RWPE2 (cell line): ENCODE results near the gene MCC.

Source experiments
- ATAC-seq: fragments of 200-7000 bp; cut with Tn5 transposase; 3 replicates; pipeline ENCODE4 v1.9.1; 2021; ENCODE audit warnings: low read depth
- DNase-seq: peaks from one replicate; pipeline ENCODE4 v3.0.0-alpha.2; 2020; ENCODE audit warnings: low spot score
- H3K27ac ChIP-seq: fragments of 450-650 bp; 2 replicates; pipeline ENCODE4 v1.5.1; 2017; ENCODE audit warnings: mild to moderate bottlenecking; ENCODE audit not compliant: poor library complexity, severe bottlenecking
- H3K27me3 ChIP-seq: fragments of 250-450 bp; sonication (Bioruptor Pico); 2 replicates; pipeline ENCODE4 v1.5.1; 2021; ENCODE audit warnings: mild to moderate bottlenecking, moderate library complexity; ENCODE audit not compliant: insufficient read depth, poor library complexity, severe bottlenecking
- H3K36me3 ChIP-seq: fragments of 250-450 bp; sonication (Bioruptor Pico); 2 replicates; pipeline ENCODE4 v1.5.1; 2020; ENCODE audit warnings: low read depth, mild to moderate bottlenecking, moderate library complexity
- H3K4me1 ChIP-seq: fragments of 250-450 bp; sonication (Bioruptor Pico); 2 replicates; pipeline ENCODE4 v1.5.1; 2021; ENCODE audit warnings: mild to moderate bottlenecking, moderate library complexity; ENCODE audit not compliant: insufficient read depth, poor library complexity, severe bottlenecking
- H3K4me3 ChIP-seq: fragments of 250-450 bp; sonication (Bioruptor Pico); 2 replicates; pipeline ENCODE4 v1.5.1; 2021; ENCODE audit warnings: mild to moderate bottlenecking, moderate library complexity; ENCODE audit not compliant: severe bottlenecking
- H3K9me3 ChIP-seq: fragments of 250-450 bp; sonication (Bioruptor Pico); 2 replicates; pipeline ENCODE4 v1.5.1; 2021; ENCODE audit warnings: mild to moderate bottlenecking, moderate library complexity; ENCODE audit not compliant: severe bottlenecking
- TF ChIP-seq, protein P1 (sequence below): fragments of 450-650 bp; IDR thresholded peaks from one replicate; pipeline ENCODE4 v1.5.1; 2017; ENCODE audit warnings: mild to moderate bottlenecking, moderate library complexity; ENCODE audit not compliant: poor library complexity, severe bottlenecking

The MCC gene

DNA sequence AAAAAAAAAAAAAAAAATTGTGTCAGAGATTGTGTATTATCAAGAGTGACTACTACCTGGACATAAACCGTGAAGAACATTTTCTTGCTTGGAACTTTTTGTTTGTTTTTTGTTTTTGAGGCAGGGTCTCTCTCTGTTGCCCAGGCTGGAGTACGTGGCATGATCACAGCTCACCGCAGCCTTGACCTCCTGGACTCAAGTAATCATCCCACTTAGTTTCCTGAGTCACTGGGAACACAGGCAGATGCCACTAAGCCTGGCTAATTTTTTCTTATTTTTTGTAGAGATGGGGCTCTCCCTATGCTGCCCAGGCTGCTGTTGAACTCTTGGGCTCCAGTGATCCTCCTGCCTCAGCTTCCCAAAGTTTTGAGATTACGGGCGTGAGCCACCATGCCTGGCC, 485.8 kb downstream of the MCC start:
- H3K9me3 ChIP-seq = no peaks in the 10 kb centered on the region
- peaks cover 31% of the 10 kb centered on the region for H3K4me1 ChIP-seq
- peaks cover 83% of the 10 kb centered on the region for H3K36me3 ChIP-seq
- no peaks in the 10 kb centered on the region for H3K27me3 ChIP-seq
- H3K27ac ChIP-seq = no peak overlapping the region
- no peak for ATAC-seq
- TF ChIP-seq, protein P1, sequence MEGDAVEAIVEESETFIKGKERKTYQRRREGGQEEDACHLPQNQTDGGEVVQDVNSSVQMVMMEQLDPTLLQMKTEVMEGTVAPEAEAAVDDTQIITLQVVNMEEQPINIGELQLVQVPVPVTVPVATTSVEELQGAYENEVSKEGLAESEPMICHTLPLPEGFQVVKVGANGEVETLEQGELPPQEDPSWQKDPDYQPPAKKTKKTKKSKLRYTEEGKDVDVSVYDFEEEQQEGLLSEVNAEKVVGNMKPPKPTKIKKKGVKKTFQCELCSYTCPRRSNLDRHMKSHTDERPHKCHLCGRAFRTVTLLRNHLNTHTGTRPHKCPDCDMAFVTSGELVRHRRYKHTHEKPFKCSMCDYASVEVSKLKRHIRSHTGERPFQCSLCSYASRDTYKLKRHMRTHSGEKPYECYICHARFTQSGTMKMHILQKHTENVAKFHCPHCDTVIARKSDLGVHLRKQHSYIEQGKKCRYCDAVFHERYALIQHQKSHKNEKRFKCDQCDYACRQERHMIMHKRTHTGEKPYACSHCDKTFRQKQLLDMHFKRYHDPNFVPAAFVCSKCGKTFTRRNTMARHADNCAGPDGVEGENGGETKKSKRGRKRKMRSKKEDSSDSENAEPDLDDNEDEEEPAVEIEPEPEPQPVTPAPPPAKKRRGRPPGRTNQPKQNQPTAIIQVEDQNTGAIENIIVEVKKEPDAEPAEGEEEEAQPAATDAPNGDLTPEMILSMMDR = no peak
- H3K4me3 ChIP-seq = no peak overlapping the region
- DNase-seq = no peak

DNA sequence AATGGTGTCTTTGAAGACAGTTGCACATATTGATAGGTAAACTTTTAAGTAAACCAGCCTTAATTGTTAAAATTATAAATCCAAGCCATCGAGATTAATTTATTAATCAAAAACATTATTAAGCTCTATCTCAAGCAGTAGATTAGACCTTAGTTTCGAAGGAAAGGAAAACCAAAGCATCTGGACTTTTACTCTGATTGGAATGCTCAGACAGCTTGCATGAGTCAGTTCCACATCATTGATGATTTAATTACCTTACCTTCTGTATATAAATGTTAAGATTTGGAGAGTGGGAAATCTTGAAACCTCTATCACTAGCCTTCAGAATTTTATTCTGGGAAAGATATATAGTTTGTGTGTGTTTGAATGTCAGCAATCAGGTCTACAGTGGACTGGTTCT, 487.8 kb downstream of the MCC start:
- Histone ChIP-seq H3K4me1 (peaks cover 31% of the 10 kb centered on the region), H3K27ac (peak overlapping the region; percentile 7), H3K36me3 (peaks cover 86% of the 10 kb centered on the region), H3K4me3 (no peak overlapping the region), H3K9me3 (no peaks in the 10 kb centered on the region), H3K27me3 (no peaks in the 10 kb centered on the region)
- TF ChIP-seq, protein P1 = no peak
- DNase-seq (no peak), ATAC-seq (peak; percentile 72)

DNA sequence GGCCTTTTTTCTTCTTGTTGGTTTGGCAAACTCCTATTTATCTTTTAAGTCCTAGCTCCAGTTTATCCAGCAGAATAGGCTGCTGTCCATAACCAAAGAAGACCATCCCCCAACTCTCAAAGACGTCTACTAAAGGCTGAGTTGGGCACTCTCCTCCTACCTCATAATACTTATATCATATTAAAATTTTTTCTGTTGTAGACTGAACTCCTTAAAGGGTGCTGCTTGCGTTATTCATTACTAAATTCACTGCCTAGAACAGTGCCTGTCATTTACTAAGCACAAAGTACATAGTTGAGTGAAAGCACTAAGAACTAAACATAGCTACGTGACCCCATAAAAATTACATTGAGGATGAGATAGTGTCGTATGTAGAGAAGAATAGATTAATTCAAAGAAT, 490.0 kb downstream of the MCC start:
- no peaks in the 10 kb centered on the region for H3K9me3 ChIP-seq
- H3K27ac ChIP-seq = no peak overlapping the region
- no peaks in the 10 kb centered on the region for H3K27me3 ChIP-seq
- DNase-seq (no peak), ATAC-seq (no peak)
- TF ChIP-seq, protein P1 = no peak
- H3K4me3 ChIP-seq = no peak overlapping the region
- peaks cover 14% of the 10 kb centered on the region for H3K4me1 ChIP-seq
- peaks cover 80% of the 10 kb centered on the region for H3K36me3 ChIP-seq

DNA sequence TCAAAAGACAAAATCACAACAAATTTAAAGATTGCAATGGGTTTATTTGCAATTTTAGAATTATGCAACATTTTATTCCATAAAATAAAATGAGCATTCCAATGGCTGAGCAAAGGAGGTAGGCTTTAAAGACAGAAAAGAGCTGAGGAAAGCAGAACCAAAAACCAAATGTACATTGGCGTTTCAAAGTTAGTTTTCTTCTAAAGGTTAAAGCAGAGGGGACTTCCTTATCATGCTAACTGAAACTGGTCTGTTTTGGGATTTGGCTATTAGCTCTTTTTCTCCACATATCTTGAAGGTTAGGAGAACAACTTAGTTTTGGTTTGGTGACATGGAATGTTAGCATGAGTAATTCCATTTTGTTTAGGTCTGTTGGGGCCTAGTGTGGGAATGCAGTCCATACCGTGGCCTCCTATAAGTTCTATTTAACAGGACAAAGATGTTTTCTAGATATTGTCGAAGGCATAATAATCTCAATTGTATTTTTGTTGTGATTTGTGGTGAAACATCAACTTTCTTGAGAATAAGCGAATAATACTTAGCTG, 491.4 kb downstream of the MCC start:
- H3K9me3 ChIP-seq = no peaks in the 10 kb centered on the region
- ATAC-seq (no peak), DNase-seq (no peak)
- H3K36me3 ChIP-seq = peaks cover 80% of the 10 kb centered on the region
- peaks cover 14% of the 10 kb centered on the region for H3K4me1 ChIP-seq
- H3K27me3 ChIP-seq = no peaks in the 10 kb centered on the region
- no peak overlapping the region for H3K4me3 ChIP-seq
- TF ChIP-seq, protein P1 = no peak
- H3K27ac ChIP-seq = no peak overlapping the region

DNA sequence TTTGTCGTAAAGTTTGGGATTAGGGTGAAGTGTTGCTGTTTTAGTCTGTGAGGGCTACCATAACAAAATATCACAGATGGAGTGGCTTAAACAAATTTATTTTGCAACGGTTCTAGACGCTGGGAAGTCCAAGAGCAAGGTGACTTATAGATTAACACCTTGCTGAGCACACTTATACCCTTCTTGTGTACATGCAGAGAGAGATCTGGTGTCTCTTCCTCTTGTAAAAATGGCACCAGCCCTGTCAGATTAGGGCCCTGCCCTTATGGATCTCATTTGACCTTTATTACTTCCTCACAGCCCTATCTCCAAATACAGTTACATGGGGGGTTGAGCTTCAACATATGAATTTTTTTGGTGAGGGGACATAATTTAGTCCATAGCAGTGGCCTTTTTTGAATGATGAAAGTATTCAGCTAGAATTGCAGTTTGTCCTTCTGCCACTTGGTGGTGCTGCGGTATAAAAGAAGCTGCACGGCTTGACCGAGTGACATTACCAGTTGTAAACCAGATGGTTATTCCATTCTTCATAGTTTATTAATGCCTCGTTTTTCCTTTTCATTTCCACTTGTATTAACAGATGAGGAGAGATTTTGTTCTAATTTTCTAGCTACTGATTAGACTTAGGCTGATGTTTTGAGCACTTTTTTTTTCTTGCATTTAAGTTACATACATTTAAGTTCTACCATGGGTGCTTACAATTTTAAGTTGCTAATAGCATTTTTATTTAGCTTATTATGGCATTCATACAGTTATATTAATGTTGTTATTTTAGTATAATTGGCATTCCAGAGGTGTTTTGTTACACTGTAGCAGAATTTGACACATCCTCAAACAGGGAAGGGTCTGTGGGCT, 492.3 kb downstream of the MCC start:
- ATAC-seq = peak; percentile 76
- no peaks in the 10 kb centered on the region for H3K9me3 ChIP-seq
- TF ChIP-seq, protein P1 = peak; percentile 99
- H3K27ac ChIP-seq = no peak overlapping the region
- peaks cover 78% of the 10 kb centered on the region for H3K36me3 ChIP-seq
- no peak overlapping the region for H3K4me3 ChIP-seq
- no peak for DNase-seq
- no peaks in the 10 kb centered on the region for H3K27me3 ChIP-seq
- H3K4me1 ChIP-seq = peaks cover 13% of the 10 kb centered on the region
